H1 (cell line): ENCODE measurements around the gene SSU72. TPM values are rescaled to one million over a fixed set of nuclear protein-coding genes. Genes with fewer than 3 reads are reported as not detected.
A peak's percentile ranks its signal among the peaks of the same experiment; 100 is the strongest.

ENCODE experiments used
- BCL11A ChIP-seq, 2 experiments: IDR thresholded peaks; one replicate each; pipeline ENCODE4 v1.6.1; 2011; ENCODE audit warnings: low read depth in 2 of 2, low read length in 2 of 2, mild to moderate bottlenecking in 2 of 2
- BRCA1 ChIP-seq: IDR thresholded peaks from 2 replicates; pipeline ENCODE4 v1.6.1; 2012; ENCODE audit warnings: low read depth, low read length, improper control_type of control experiment
- EGR1 ChIP-seq: IDR thresholded peaks from 2 replicates; pipeline ENCODE4 v1.6.1; 2011; ENCODE audit warnings: low read depth, low read length, borderline replicate concordance
- EZH2 ChIP-seq: fragments of 200-600 bp; sonication (generic); IDR thresholded peaks from 2 replicates; pipeline ENCODE4 v1.7.1; 2012; ENCODE audit warnings: low read depth, mild to moderate bottlenecking, moderate library complexity, low read length, inconsistent platforms; ENCODE audit not compliant: severe bottlenecking
- FOSL1 ChIP-seq: IDR thresholded peaks from 2 replicates; pipeline ENCODE4 v1.6.1; 2011; ENCODE audit warnings: mild to moderate bottlenecking, low read depth, low read length, moderate library complexity; ENCODE audit not compliant: insufficient read depth
- GTF2F1 ChIP-seq: IDR thresholded peaks from 2 replicates; pipeline ENCODE4 v1.6.1; 2012; ENCODE audit warnings: low read depth, low read length, improper control_type of control experiment, borderline replicate concordance
- HDAC2 ChIP-seq, 2 experiments: fragments of 300-600 bp in 1 of 2; sonication (generic) in 1 of 2; IDR thresholded peaks; 2 replicates each; pipeline ENCODE4 v1.6.1; 2011 to 2012; ENCODE audit warnings: low read depth in 2 of 2, low read length in 2 of 2, mild to moderate bottlenecking in 2 of 2, moderate library complexity in 2 of 2, borderline replicate concordance in 1 of 2, inconsistent platforms in 1 of 2
- HDAC6 ChIP-seq: IDR thresholded peaks from one replicate; pipeline ENCODE4 v1.7.1; 2012; ENCODE audit warnings: low read depth, mild to moderate bottlenecking, inconsistent platforms, low read length, moderate library complexity
- JUN ChIP-seq: IDR thresholded peaks from 2 replicates; pipeline ENCODE4 v1.6.1; 2011; ENCODE audit warnings: low read depth, mild to moderate bottlenecking, improper control_type of control experiment, low read length
- JUND ChIP-seq: IDR thresholded peaks from 2 replicates; pipeline ENCODE4 v1.6.1; 2011; ENCODE audit warnings: mild to moderate bottlenecking, improper control_type of control experiment, low read length
- KDM1A ChIP-seq: fragments of 200-600, 300-600 bp; sonication (generic); IDR thresholded peaks from 2 replicates; pipeline ENCODE4 v1.7.1; 2016; ENCODE audit warnings: mild to moderate bottlenecking, low read length, borderline replicate concordance
- KDM5A ChIP-seq: fragments of 200-600 bp; IDR thresholded peaks from 2 replicates; pipeline ENCODE4 v1.7.1; 2012; ENCODE audit warnings: mild to moderate bottlenecking, low read length, inconsistent platforms, mixed read lengths
- NANOG ChIP-seq: IDR thresholded peaks from 2 replicates; pipeline ENCODE4 v1.6.1; 2011; ENCODE audit warnings: low read length, low read depth, mild to moderate bottlenecking, inconsistent platforms; ENCODE audit not compliant: insufficient read depth, poor library complexity, severe bottlenecking
- PHF8 ChIP-seq: fragments of 200-600 bp; sonication (generic); conservative IDR thresholded peaks from 2 replicates; pipeline ENCODE4 v1.7.1; 2012; ENCODE audit warnings: low read depth, mild to moderate bottlenecking, inconsistent platforms, low read length, moderate library complexity
- SAP30 ChIP-seq: fragments of 300-600 bp; sonication (generic); IDR thresholded peaks from 2 replicates; pipeline ENCODE4 v1.7.1; 2012; ENCODE audit warnings: low read length, moderate library complexity, mild to moderate bottlenecking, inconsistent platforms; ENCODE audit not compliant: insufficient read depth, insufficient replicate concordance
- SIN3A ChIP-seq, 2 experiments: IDR thresholded peaks in 1 of 2; conservative IDR thresholded peaks in 1 of 2; 2 replicates each; pipeline ENCODE4 v1.6.1; 2011 to 2012; ENCODE audit warnings: low read length in 2 of 2, improper control_type of control experiment in 1 of 2, low read depth in 1 of 2, mild to moderate bottlenecking in 1 of 2
- SIX5 ChIP-seq: IDR thresholded peaks from 2 replicates; pipeline ENCODE4 v1.6.1; 2011; ENCODE audit warnings: mild to moderate bottlenecking, low read depth, low read length
- SP1 ChIP-seq: IDR thresholded peaks from 2 replicates; pipeline ENCODE4 v1.6.1; 2011; ENCODE audit warnings: low read depth, low read length
- SP4 ChIP-seq: IDR thresholded peaks from 2 replicates; pipeline ENCODE4 v1.6.1; 2012; ENCODE audit warnings: low read length, inconsistent platforms
- TAF1 ChIP-seq: IDR thresholded peaks from 2 replicates; pipeline ENCODE4 v1.6.1; 2011; ENCODE audit warnings: mild to moderate bottlenecking, low read depth, low read length
- TBP ChIP-seq: IDR thresholded peaks from 2 replicates; pipeline ENCODE4 v1.6.1; 2011; ENCODE audit warnings: low read depth, low read length, improper control_type of control experiment
- polyA plus RNA-seq, 7 experiments: library from polyadenylated mRNA; depleted of rRNA in 3 of 7; stranded (reverse) in 5 of 7; unstranded in 2 of 7; fragments of >200 nt in 5 of 7; fragments of 200-250 nt in 2 of 7; gene quantifications; 1 replicate in 5 of 7; 2 replicates in 1 of 7; 4 replicates in 1 of 7; pipeline versions ENCODE4 v1.2.1 to v1.2.3, GENCODE V29; 2011 to 2013; ENCODE audit warnings: missing spikeins in 2 of 7, mixed read lengths in 2 of 7
- total RNA-seq: library from RNA; stranded (reverse); fragmentation: NEBNext Ultra II Directional; extraction: Animal tissue kit (Norgen Biotek cat#: 25700); gene quantifications from 2 replicates; pipeline ENCODE4 v1.2.1, GENCODE V29; 2021
- TF ChIP-seq, protein P1 (sequence below): IDR thresholded peaks from 2 replicates; pipeline ENCODE4 v1.6.1; 2011; ENCODE audit warnings: low read depth, mild to moderate bottlenecking, low read length; ENCODE audit not compliant: insufficient read depth
- TF ChIP-seq, protein P2 (sequence below): IDR thresholded peaks from 2 replicates; pipeline ENCODE4 v1.6.1; 2012; ENCODE audit warnings: inconsistent platforms

Gene SSU72
- total and polyA plus RNA-seq, 2 of the 8 experiments (the other 6 are each of a cell fraction or from before 2014, with no cell fraction given): 110 to 165 TPM

GRCh38 chr1:1511533-1512285, 63.0 kb downstream of the SSU72 start, which contains the start of gene ATAD3A (continued):
- TF ChIP-seq NANOG (no peak), SIN3A (conservative IDR thresholded peaks at IDR 0.05 in 1 of 2, IDR thresholded peaks at IDR 0.05 in 1 of 2; ENCODE audit: low read depth in 1 of 2, low read length in 2 of 2) (peak; percentile 96), BRCA1 (peak; percentile 63), EZH2 (no peak), HDAC6 (no peak), FOSL1 (no peak), PHF8 (peak; percentile 69), GTF2F1 (no peak), KDM1A (no peak), EGR1 (no peak), TBP (peak; percentile 12; the same call in 1 of the 2 replicates), JUND (peak; percentile 59), BCL11A (IDR thresholded peaks at IDR 0.05; ENCODE audit: low read depth in 2 of 2, low read length in 2 of 2) (no peak), SP4 (no peak), TAF1 (0 out of 2 replicates have a peak, but pooled peaks have one; percentile 56), HDAC2 (IDR thresholded peaks at IDR 0.05; ENCODE audit: borderline replicate concordance in 1 of 2, low read depth in 2 of 2, low read length in 2 of 2) (peak; percentile 25 to 43; a peak in 1 of 4 replicates), SIX5 (no peak), KDM5A (peak; percentile 44; the same call in 1 of the 2 replicates), SP1 (peak; percentile 57), SAP30 (no peak), JUN (no peak)
- TF ChIP-seq, protein P1, sequence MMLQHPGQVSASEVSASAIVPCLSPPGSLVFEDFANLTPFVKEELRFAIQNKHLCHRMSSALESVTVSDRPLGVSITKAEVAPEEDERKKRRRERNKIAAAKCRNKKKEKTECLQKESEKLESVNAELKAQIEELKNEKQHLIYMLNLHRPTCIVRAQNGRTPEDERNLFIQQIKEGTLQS: peak; percentile 76; the same call in 1 of the 2 replicates
- TF ChIP-seq, protein P2, sequence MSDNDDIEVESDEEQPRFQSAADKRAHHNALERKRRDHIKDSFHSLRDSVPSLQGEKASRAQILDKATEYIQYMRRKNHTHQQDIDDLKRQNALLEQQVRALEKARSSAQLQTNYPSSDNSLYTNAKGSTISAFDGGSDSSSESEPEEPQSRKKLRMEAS: peak; percentile 77
